ENCODE results near the gene KRT222. TPM values are rescaled to one million over a fixed set of nuclear protein-coding genes. Genes with fewer than 3 reads are reported as not detected.

Gene KRT222
- total RNA-seq, 4 donors from 2014 or later = 0.50 to 5.7 (median 2.3) TPM

GRCh38 chr17:40645291-40645690 is 19.7 kb downstream of the KRT222 start:
- Histone ChIP-seq H3K9me3 (no peaks in the 10 kb centered on the region), H3K4me1 (peaks cover 19 to 20% of the 10 kb centered on the region in 2 donors), H3K36me3 (peaks cover 0 to 15% of the 10 kb centered on the region in 2 donors), H3K4me3 (replicated peaks in 1 of 3) (no peak overlapping the region), H3K27ac (no peak overlapping the region), H3K27me3 (no peaks in the 10 kb centered on the region)
- intact Hi-C loops (cut with DNase I) = loop anchor here (10.0 kb wide), 1 partner anchor 80 kb away; no protein-coding TSS in a partner anchor
- no peak for DNase-seq
- no peak for TF ChIP-seq CTCF (IDR thresholded peaks at IDR 0.05)
- no peak for TF ChIP-seq POLR2A (IDR thresholded peaks at IDR 0.05)

GRCh38 chr17:40637931-40638330 is 27.0 kb downstream of the KRT222 start:
- 78 to 80% methylated on average over 2 of the region's 2 CpGs for WGBS, 2 donors
- no peak for DNase-seq
- no peak for TF ChIP-seq CTCF (IDR thresholded peaks at IDR 0.05)
- TF ChIP-seq POLR2A (IDR thresholded peaks at IDR 0.05) = no peak

GRCh38 chr17:40633871-40634270 is 31.1 kb downstream of the KRT222 start:
- TF ChIP-seq POLR2A (IDR thresholded peaks at IDR 0.05) (no peak), CTCF (IDR thresholded peaks at IDR 0.05) (no peak)
- Histone ChIP-seq H3K4me3 (replicated peaks in 1 of 3) (no peak overlapping the region), H3K27me3 (no peaks in the 10 kb centered on the region), H3K9me3 (no peaks in the 10 kb centered on the region), H3K36me3 (peaks cover 72 to 75% of the 10 kb centered on the region in 2 donors), H3K27ac (no peak overlapping the region), H3K4me1 (no peaks in the 10 kb centered on the region)
- WGBS, 2 donors = 90 to 92% methylated on average over 1 of the region's 1 CpG
- DNase-seq = no peak
- intact Hi-C loops (cut with DNase I) = no loop called here

More at GRCh38 chr17:40637931-40638330, 27.0 kb downstream of the KRT222 start:
- Histone ChIP-seq H3K27me3 (no peaks in the 10 kb centered on the region), H3K36me3 (peaks cover 41 to 57% of the 10 kb centered on the region in 2 donors), H3K9me3 (no peaks in the 10 kb centered on the region), H3K4me1 (no peaks in the 10 kb centered on the region), H3K4me3 (replicated peaks in 1 of 3) (no peak overlapping the region), H3K27ac (no peak overlapping the region)
- intact Hi-C loops (cut with DNase I) = no loop called here

- DNase-seq = no peak
- 84% methylated on average over 9 of the region's 9 CpGs for WGBS, 2 donors
- Histone ChIP-seq H3K4me1 (no peaks in the 10 kb centered on the region), H3K36me3 (peaks cover 83 to 84% of the 10 kb centered on the region in 2 donors), H3K9me3 (no peaks in the 10 kb centered on the region), H3K27ac (no peak overlapping the region), H3K4me3 (replicated peaks in 1 of 3) (no peak overlapping the region), H3K27me3 (no peaks in the 10 kb centered on the region)
- TF ChIP-seq POLR2A (IDR thresholded peaks at IDR 0.05) = no peak
- TF ChIP-seq CTCF (IDR thresholded peaks at IDR 0.05) = no peak
- intact Hi-C loops (cut with DNase I) = no loop called here
Measured at GRCh38 chr17:40632216-40632615, 32.8 kb downstream of the KRT222 start.

GRCh38 chr17:40629842-40630241 is 35.1 kb downstream of the KRT222 start:
- no peak overlapping the region for H3K27ac ChIP-seq
- no peak overlapping the region for H3K4me3 ChIP-seq (replicated peaks in 1 of 3)
- WGBS, 2 donors = 54 to 60% methylated on average over 2 of the region's 2 CpGs
- TF ChIP-seq POLR2A (IDR thresholded peaks at IDR 0.05) (no peak), CTCF (IDR thresholded peaks at IDR 0.05) (no peak)
- H3K27me3 ChIP-seq = no peaks in the 10 kb centered on the region
- no peak for DNase-seq
- no peaks in the 10 kb centered on the region for H3K9me3 ChIP-seq
- peaks cover 59 to 60% of the 10 kb centered on the region in 2 donors for H3K36me3 ChIP-seq
- intact Hi-C loops (cut with DNase I) = no loop called here
- no peaks in the 10 kb centered on the region for H3K4me1 ChIP-seq
